ENCODE results near the gene PLXNC1. TPM values are rescaled to one million over a fixed set of nuclear protein-coding genes. Genes with fewer than 3 reads are reported as not detected.

The PLXNC1 gene
- total RNA-seq, 1 donor from 2014 or later: 4.9 TPM

GRCh38 chr12:94267537-94267872 lies 119.1 kb downstream of the PLXNC1 start:
- no peaks in the 10 kb centered on the region for H3K4me1 Mint-ChIP-seq (ENCODE audit: low read depth, unreplicated experiment)
- no peak for DNase-seq
- H3K36me3 Mint-ChIP-seq (ENCODE audit: unreplicated experiment): no peaks in the 10 kb centered on the region
- no peaks in the 10 kb centered on the region for H3K9me3 Mint-ChIP-seq (ENCODE audit: unreplicated experiment)
- no peak overlapping the region for H3K27ac Mint-ChIP-seq (ENCODE audit: unreplicated experiment)
- H3K4me3 Mint-ChIP-seq (ENCODE audit: unreplicated experiment): no peak overlapping the region
- H3K27me3 Mint-ChIP-seq (ENCODE audit: unreplicated experiment): no peaks in the 10 kb centered on the region
- no peak for TF ChIP-seq CTCF (IDR thresholded peaks at IDR 0.05; ENCODE audit: partially characterized antibody, unreplicated experiment)

DNA sequence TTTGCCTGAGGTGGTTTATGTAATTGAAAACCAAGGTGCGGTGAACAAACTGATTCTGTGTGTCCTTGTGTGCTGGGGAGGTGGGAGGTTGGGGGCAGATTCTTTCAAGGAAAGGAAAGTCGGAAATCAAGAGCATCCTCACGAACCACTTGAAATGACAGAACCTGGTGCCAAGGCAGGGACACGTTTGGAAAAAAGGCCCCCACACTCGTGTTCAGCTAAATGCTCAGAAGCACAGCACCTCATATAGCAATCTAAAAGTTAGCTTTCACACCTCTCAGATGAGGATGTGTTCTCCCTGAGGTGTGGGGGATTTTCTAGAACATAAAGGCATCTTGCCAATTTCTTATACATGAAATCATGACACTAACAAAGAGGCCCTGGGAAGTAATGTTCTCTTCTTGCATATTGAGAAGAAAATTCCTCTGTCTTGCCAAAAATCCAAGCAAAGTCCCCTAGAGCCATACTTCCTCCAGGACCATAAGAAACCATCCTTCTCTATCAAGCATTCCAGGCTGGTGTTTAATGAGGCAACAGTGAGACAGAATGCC lies 119.6 kb downstream of the PLXNC1 start:
- Mint-ChIP-seq H3K4me3 (ENCODE audit: unreplicated experiment) (no peak overlapping the region), H3K27ac (ENCODE audit: unreplicated experiment) (no peak overlapping the region), H3K36me3 (ENCODE audit: unreplicated experiment) (peaks cover 1% of the 10 kb centered on the region), H3K4me1 (ENCODE audit: low read depth, unreplicated experiment) (no peaks in the 10 kb centered on the region), H3K9me3 (ENCODE audit: unreplicated experiment) (no peaks in the 10 kb centered on the region), H3K27me3 (ENCODE audit: unreplicated experiment) (no peaks in the 10 kb centered on the region)
- no peak for DNase-seq
- TF ChIP-seq CTCF (IDR thresholded peaks at IDR 0.05; ENCODE audit: partially characterized antibody, unreplicated experiment): no peak

- H3K4me1 Mint-ChIP-seq (ENCODE audit: low read depth, unreplicated experiment): no peaks in the 10 kb centered on the region
- peaks cover 3% of the 10 kb centered on the region for H3K9me3 Mint-ChIP-seq (ENCODE audit: unreplicated experiment)
These were observed 121.1 kb downstream of the PLXNC1 start for GRCh38 chr12:94269316-94269999.

GRCh38 chr12:94271351-94271750 lies 123.0 kb downstream of the PLXNC1 start:
- H3K36me3 Mint-ChIP-seq (ENCODE audit: unreplicated experiment): peaks cover 4% of the 10 kb centered on the region
- no peak overlapping the region for H3K4me3 Mint-ChIP-seq (ENCODE audit: unreplicated experiment)
- no peak for TF ChIP-seq CTCF (IDR thresholded peaks at IDR 0.05; ENCODE audit: partially characterized antibody, unreplicated experiment)
- peaks cover 3% of the 10 kb centered on the region for H3K9me3 Mint-ChIP-seq (ENCODE audit: unreplicated experiment)
- H3K27ac Mint-ChIP-seq (ENCODE audit: unreplicated experiment): no peak overlapping the region
- no peaks in the 10 kb centered on the region for H3K4me1 Mint-ChIP-seq (ENCODE audit: low read depth, unreplicated experiment)
- no peak for DNase-seq
- H3K27me3 Mint-ChIP-seq (ENCODE audit: unreplicated experiment): no peaks in the 10 kb centered on the region

More at GRCh38 chr12:94269316-94269999, 121.1 kb downstream of the PLXNC1 start:
- H3K27ac Mint-ChIP-seq (ENCODE audit: unreplicated experiment): no peak overlapping the region
- H3K27me3 Mint-ChIP-seq (ENCODE audit: unreplicated experiment): no peaks in the 10 kb centered on the region
- no peak overlapping the region for H3K4me3 Mint-ChIP-seq (ENCODE audit: unreplicated experiment)
- no peak for TF ChIP-seq CTCF (IDR thresholded peaks at IDR 0.05; ENCODE audit: partially characterized antibody, unreplicated experiment)
- no peak for DNase-seq
- H3K36me3 Mint-ChIP-seq (ENCODE audit: unreplicated experiment): peaks cover 4% of the 10 kb centered on the region

- Mint-ChIP-seq H3K9me3 (ENCODE audit: unreplicated experiment) (peaks cover 3% of the 10 kb centered on the region), H3K27me3 (ENCODE audit: unreplicated experiment) (no peaks in the 10 kb centered on the region), H3K4me1 (ENCODE audit: low read depth, unreplicated experiment) (no peaks in the 10 kb centered on the region), H3K4me3 (ENCODE audit: unreplicated experiment) (no peak overlapping the region), H3K27ac (ENCODE audit: unreplicated experiment) (no peak overlapping the region), H3K36me3 (ENCODE audit: unreplicated experiment) (peaks cover 4% of the 10 kb centered on the region)
- DNase-seq: no peak
- no peak for TF ChIP-seq CTCF (IDR thresholded peaks at IDR 0.05; ENCODE audit: partially characterized antibody, unreplicated experiment)
These were observed 123.9 kb downstream of the PLXNC1 start for GRCh38 chr12:94272280-94272679.
